ENCODE results near the gene FAM162A.

FAM162A gene, protein sequence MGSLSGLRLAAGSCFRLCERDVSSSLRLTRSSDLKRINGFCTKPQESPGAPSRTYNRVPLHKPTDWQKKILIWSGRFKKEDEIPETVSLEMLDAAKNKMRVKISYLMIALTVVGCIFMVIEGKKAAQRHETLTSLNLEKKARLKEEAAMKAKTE

DNA sequence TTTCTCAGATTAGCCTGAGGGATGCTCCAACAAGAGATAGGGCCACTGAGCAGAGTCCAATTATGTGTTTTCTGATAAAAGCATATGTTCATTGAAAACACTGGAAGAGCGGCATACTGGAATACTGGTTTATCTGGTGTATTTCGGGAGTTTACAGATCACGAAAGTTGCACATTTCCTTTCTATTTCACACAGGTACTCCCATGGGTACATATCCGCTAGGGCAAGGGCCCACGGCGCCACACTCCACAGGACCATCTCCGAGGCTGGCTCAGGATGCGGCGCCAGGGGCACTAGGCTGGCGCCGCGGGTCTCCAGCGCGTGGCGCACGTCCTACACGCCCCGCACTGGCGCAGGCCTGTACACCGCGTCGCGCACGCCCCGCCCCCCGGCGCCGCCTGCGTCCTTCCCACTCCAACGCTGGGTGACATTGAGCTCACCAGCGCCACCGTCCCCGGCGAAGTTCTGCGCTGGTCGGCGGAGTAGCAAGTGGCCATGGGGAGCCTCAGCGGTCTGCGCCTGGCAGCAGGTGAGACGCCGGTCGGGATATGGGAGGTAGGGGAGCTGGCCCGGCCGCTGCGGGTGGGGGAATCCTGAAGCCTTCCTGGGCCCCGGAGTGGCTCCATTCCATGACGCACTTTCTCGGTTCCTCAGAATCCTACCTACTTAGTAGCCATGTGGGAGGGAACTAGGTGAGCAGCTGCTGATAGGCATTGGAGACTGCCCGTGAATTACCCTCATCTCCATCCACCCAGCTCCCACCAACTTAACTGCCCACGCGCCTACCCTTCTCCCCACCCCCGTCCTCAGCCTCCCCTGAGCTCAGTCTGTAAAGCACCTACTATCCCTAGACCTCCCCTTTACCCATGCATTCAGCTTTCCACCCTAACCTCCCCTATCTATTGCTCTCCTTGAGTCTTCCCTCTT lies at the start of gene FAM162A:
FAM162A (plus strand) TSS at position 412 of the 927 bp plus-strand sequence; CDS start at position 496, 84 bp downstream.
- DNase-seq (ENCODE audit: low spot score): peak; percentile 90

DNA sequence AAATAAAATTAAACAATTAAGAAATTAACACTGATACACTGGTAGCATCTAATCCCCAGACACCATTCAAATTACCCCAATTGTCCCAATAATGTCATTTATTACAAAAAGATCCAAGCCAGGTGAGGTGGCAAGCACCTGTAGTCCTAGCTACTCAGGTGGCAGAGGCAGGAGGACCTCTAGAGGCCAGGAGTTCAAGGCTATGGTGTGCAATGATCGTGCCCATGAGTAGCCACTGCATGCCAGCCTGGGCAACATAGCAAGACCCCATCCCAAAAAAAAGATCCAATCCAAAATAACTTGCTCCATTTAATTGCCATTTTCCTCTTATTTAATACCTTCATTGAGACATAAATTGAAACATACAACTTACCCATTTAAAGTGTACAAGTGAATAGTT lies 41.2 kb upstream of the FAM162A start:
- DNase-seq (ENCODE audit: low spot score): no peak

GRCh38 chr3:122343654-122344053 lies 40.3 kb upstream of the FAM162A start:
- DNase-seq (ENCODE audit: low spot score): no peak

GRCh38 chr3:122349171-122349570 lies 34.8 kb upstream of the FAM162A start:
- DNase-seq (ENCODE audit: low spot score): no peak

GRCh38 chr3:122350814-122351418 lies 33.1 kb upstream of the FAM162A start:
- no peak for DNase-seq (ENCODE audit: low spot score)

DNA sequence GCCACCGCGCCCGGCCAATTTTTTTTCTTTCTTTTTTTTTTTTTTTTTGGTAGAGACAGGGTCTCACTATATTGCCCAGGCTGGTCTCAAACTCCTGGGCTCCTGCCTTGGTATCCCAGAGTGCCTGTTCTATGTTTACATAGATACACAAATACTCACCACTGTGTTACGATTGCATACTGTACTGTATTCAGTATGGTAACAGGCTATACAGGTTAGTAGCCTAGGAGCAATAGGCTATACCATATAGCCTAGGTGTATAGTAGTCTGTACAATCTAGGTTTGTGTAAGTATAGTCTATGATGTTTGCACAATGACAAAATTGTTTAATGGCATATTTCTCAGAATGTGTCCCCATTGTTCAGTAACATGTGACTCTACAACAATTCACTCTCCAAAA lies 32.4 kb upstream of the FAM162A start:
- no peak for DNase-seq (ENCODE audit: low spot score)

- no peak for DNase-seq (ENCODE audit: low spot score)
These were observed 30.8 kb upstream of the FAM162A start for GRCh38 chr3:122353215-122353614.

DNA sequence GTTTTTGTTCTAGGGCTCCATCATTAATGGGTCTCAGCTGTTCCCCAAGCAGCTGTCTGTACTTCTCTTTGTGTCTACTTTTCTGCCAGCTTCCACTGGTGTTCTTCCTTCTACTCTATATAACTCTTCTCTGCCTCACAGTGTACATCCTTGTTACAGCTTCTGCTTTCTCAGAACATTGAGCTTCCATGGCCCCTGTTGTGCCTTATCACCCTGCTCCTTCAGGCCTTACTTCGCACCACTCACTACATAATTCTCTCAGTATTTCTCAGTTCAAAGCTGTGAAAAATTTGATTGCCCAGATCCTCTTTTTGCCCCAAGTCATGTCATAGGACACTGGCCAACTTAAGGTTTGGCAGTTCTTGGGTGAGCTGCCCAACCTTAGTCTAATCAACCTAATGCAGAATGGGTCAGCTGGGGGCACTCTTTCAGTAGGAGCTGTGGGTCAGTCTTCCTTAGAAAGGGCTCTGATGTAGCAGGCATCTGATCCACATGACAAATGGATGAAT lies 30.0 kb upstream of the FAM162A start:
- DNase-seq (ENCODE audit: low spot score): no peak

DNA sequence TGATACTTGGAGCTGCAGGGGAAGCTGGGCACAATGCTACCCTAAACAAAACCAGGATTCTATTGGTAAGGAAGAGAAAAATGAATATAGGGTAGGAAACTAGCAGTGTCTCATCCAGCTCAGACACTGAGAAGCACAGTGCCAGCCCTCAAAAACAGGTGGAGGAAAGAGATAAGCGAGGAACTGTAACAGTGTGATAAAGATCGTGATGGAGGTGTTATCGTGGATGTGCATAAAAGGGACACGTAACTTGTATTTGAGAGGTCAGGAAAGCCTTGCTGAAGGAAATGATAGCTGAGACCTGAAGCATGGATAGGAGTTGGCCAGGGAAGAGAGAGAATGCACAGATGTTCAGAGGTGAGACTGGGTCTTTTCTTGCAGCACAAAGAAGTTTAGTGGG lies 28.4 kb upstream of the FAM162A start:
- DNase-seq (ENCODE audit: low spot score): no peak

GRCh38 chr3:122356402-122356801 lies 27.6 kb upstream of the FAM162A start:
- DNase-seq (ENCODE audit: low spot score): no peak

GRCh38 chr3:122357828-122358702 lies 25.9 kb upstream of the FAM162A start:
- no peak for DNase-seq (ENCODE audit: low spot score)

GRCh38 chr3:122358703-122359032 lies 25.3 kb upstream of the FAM162A start:
- DNase-seq (ENCODE audit: low spot score): no peak

DNA sequence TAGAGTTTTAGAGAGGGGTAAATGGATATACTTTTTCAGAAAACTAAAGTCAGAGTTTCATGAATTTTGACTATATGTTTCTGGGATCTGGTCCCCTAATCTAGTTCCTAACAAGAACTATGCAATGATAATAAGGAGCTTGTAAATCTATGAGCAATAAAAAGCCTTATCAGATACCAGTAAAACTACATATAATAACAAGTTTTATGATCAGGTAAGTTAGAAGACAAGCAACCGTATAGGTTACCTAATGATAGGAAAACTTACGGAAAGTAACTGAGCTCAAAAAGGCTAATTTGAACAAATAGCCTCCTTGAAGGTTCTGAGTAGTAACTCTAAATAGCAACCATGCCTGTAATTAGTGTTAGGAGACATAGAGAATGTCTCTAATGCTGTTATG lies 22.0 kb upstream of the FAM162A start:
- no peak for DNase-seq (ENCODE audit: low spot score)

- DNase-seq (ENCODE audit: low spot score): no peak
These were observed 19.5 kb upstream of the FAM162A start for GRCh38 chr3:122364490-122364889.

DNA sequence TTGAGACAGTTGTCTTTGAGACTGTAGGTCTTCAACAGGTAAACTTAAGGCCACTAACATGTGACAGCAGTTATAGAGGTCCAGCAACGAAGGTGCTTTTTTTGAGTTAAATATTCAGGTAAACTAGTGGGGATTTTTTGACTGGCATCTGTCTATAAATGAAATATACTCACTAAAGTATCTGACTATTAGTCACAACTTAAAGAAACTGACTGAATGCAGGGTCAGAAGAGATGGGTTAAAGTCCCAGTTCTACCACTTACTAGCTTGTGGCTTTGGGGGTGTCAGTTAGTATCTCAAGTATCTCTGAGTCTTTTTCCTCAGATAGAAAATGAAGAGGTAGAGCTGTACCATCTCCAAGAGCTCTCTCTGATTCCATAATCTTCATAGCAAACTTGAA lies 18.9 kb upstream of the FAM162A start:
- DNase-seq (ENCODE audit: low spot score): no peak

- peak; percentile 38 for DNase-seq (ENCODE audit: low spot score)
These were observed 18.2 kb upstream of the FAM162A start for GRCh38 chr3:122365582-122366378.

DNA sequence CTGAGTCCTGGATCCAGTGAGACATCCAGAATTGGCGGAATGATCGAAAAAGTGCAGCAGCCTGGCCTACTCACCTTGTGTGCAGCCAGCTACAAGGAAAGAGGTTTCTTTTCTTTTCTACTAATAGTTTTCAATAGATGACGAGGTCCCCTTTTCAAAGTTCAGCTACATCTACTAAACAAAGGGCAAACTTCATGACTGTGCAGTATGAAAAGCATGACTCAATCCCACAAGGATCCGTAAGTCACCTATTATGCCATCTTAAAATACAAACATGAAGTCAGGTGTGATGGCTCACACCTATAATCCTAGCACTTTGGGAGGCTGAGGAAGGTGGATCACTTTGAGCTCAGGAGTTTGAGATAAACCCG lies 17.6 kb upstream of the FAM162A start:
- DNase-seq (ENCODE audit: low spot score): no peak

- DNase-seq (ENCODE audit: low spot score): no peak
These were observed 9.9 kb upstream of the FAM162A start for GRCh38 chr3:122374034-122374433.

GRCh38 chr3:122377975-122378374 lies 6.0 kb upstream of the FAM162A start:
- no peak for DNase-seq (ENCODE audit: low spot score)

- peak; percentile 87 for DNase-seq (ENCODE audit: low spot score)
These were observed 905 bp upstream of the FAM162A start, which contains the start of gene MIX23 for GRCh38 chr3:122382888-122383666. Gene MIX23 (minus strand): TSS chr3:122383231. CDS start chr3:122383224, 7 bp downstream.
